ENCODE data around the gene CAPN6. TPM values are rescaled to one million over a fixed set of nuclear protein-coding genes. Genes with fewer than 3 reads are reported as not detected.

CAPN6 gene
- not detected for polyA plus RNA-seq

GRCh38 chrX:111270339-111270738 is at the start of gene CAPN6:
CAPN6 (minus strand) TSS chrX:111270483; CDS start chrX:111263936, 6,547 bp downstream.
- no peaks in the 10 kb centered on the region for H3K4me1 Mint-ChIP-seq
- no peak within 1 kb of the TSS for H3K4me3 Mint-ChIP-seq
- peaks cover 1 to 17% (median 4%) of the 10 kb centered on the region in 3 donors for H3K27me3 Mint-ChIP-seq (ENCODE audit: low read depth in 3 of 3)
- H3K27ac Mint-ChIP-seq, result no peak within 1 kb of the TSS
- no peaks in the 10 kb centered on the region for H3K36me3 Mint-ChIP-seq
- H3K9me3 Mint-ChIP-seq, result peaks cover 0 to 4% (median 0%) of the 10 kb centered on the region in 6 donors
- no peak for DNase-seq

GRCh38 chrX:111319451-111319850 is 49.2 kb upstream of the CAPN6 start:
- H3K9me3 Mint-ChIP-seq, result peaks cover 0 to 2% (median 0%) of the 10 kb centered on the region in 6 donors
- H3K4me1 Mint-ChIP-seq, result no peaks in the 10 kb centered on the region
- no peaks in the 10 kb centered on the region for H3K36me3 Mint-ChIP-seq

GRCh38 chrX:111318901-111319300 is 48.6 kb upstream of the CAPN6 start:
- peaks cover 0 to 2% (median under 1%) of the 10 kb centered on the region in 6 donors for H3K9me3 Mint-ChIP-seq
- H3K36me3 Mint-ChIP-seq, result no peaks in the 10 kb centered on the region
- H3K4me1 Mint-ChIP-seq, result no peaks in the 10 kb centered on the region
- H3K27me3 Mint-ChIP-seq (ENCODE audit: low read depth in 3 of 3), result peaks cover 0 to 3% (median 2%) of the 10 kb centered on the region in 3 donors
- no peak overlapping the region for H3K27ac Mint-ChIP-seq
- DNase-seq, result no peak
- H3K4me3 Mint-ChIP-seq, result no peak overlapping the region

More at GRCh38 chrX:111319451-111319850, 49.2 kb upstream of the CAPN6 start:
- Mint-ChIP-seq H3K27ac (no peak overlapping the region), H3K27me3 (ENCODE audit: low read depth in 3 of 3) (peaks cover 0 to 5% (median 2%) of the 10 kb centered on the region in 3 donors), H3K4me3 (no peak overlapping the region)
- DNase-seq, result no peak

- Mint-ChIP-seq H3K27ac (no peak overlapping the region), H3K27me3 (ENCODE audit: low read depth in 3 of 3) (peaks cover 0 to 10% (median 2%) of the 10 kb centered on the region in 3 donors), H3K9me3 (peaks cover 0 to 6% (median under 1%) of the 10 kb centered on the region in 6 donors), H3K4me3 (no peak overlapping the region), H3K4me1 (no peaks in the 10 kb centered on the region), H3K36me3 (no peaks in the 10 kb centered on the region)
- no peak for DNase-seq
Measured at GRCh38 chrX:111309083-111309482, 38.8 kb upstream of the CAPN6 start.

GRCh38 chrX:111308039-111308438 is 37.8 kb upstream of the CAPN6 start:
- peaks cover 0 to 10% (median 2%) of the 10 kb centered on the region in 3 donors for H3K27me3 Mint-ChIP-seq (ENCODE audit: low read depth in 3 of 3)
- peaks cover 0 to 4% (median under 1%) of the 10 kb centered on the region in 6 donors for H3K9me3 Mint-ChIP-seq
- no peaks in the 10 kb centered on the region for H3K4me1 Mint-ChIP-seq
- H3K36me3 Mint-ChIP-seq, result no peaks in the 10 kb centered on the region
- no peak overlapping the region for H3K4me3 Mint-ChIP-seq
- DNase-seq, result no peak
- H3K27ac Mint-ChIP-seq, result no peak overlapping the region

GRCh38 chrX:111302284-111302683 is 32.0 kb upstream of the CAPN6 start:
- DNase-seq, result no peak
- Mint-ChIP-seq H3K4me1 (no peaks in the 10 kb centered on the region), H3K36me3 (no peaks in the 10 kb centered on the region), H3K27me3 (ENCODE audit: low read depth in 3 of 3) (peaks cover 0 to 6% (median 0%) of the 10 kb centered on the region in 3 donors), H3K27ac (no peak overlapping the region), H3K4me3 (no peak overlapping the region), H3K9me3 (no peaks in the 10 kb centered on the region)

- Mint-ChIP-seq H3K36me3 (no peaks in the 10 kb centered on the region), H3K9me3 (peaks cover 0 to 2% (median 0%) of the 10 kb centered on the region in 6 donors), H3K4me3 (no peak overlapping the region), H3K27ac (no peak overlapping the region), H3K4me1 (no peaks in the 10 kb centered on the region), H3K27me3 (ENCODE audit: low read depth in 3 of 3) (peaks cover 0 to 3% (median 1%) of the 10 kb centered on the region in 3 donors)
- no peak for DNase-seq
Measured at GRCh38 chrX:111288841-111289240, 18.6 kb upstream of the CAPN6 start.

- Mint-ChIP-seq H3K27me3 (ENCODE audit: low read depth in 3 of 3) (peaks cover 0 to 2% (median 0%) of the 10 kb centered on the region in 3 donors), H3K4me3 (no peak overlapping the region), H3K4me1 (no peaks in the 10 kb centered on the region), H3K36me3 (no peaks in the 10 kb centered on the region), H3K27ac (no peak overlapping the region), H3K9me3 (peaks cover 0 to 2% (median 0%) of the 10 kb centered on the region in 6 donors)
- no peak for DNase-seq
Measured at GRCh38 chrX:111284631-111285293, 14.5 kb upstream of the CAPN6 start.

GRCh38 chrX:111283446-111283845 is 13.2 kb upstream of the CAPN6 start:
- Mint-ChIP-seq H3K4me1 (no peaks in the 10 kb centered on the region), H3K27me3 (ENCODE audit: low read depth in 3 of 3) (peaks cover 0 to 3% (median 1%) of the 10 kb centered on the region in 3 donors), H3K9me3 (peaks cover 0 to 2% (median 0%) of the 10 kb centered on the region in 6 donors), H3K36me3 (no peaks in the 10 kb centered on the region), H3K4me3 (no peak overlapping the region), H3K27ac (no peak overlapping the region)
- no peak for DNase-seq

GRCh38 chrX:111282991-111283390 is 12.7 kb upstream of the CAPN6 start:
- Mint-ChIP-seq H3K27ac (no peak overlapping the region), H3K36me3 (no peaks in the 10 kb centered on the region), H3K27me3 (ENCODE audit: low read depth in 3 of 3) (peaks cover 0 to 3% (median 1%) of the 10 kb centered on the region in 3 donors), H3K9me3 (peaks cover 0 to 2% (median 0%) of the 10 kb centered on the region in 6 donors), H3K4me3 (no peak overlapping the region), H3K4me1 (no peaks in the 10 kb centered on the region)
- DNase-seq, result no peak

- H3K4me3 Mint-ChIP-seq, result no peak overlapping the region
- H3K36me3 Mint-ChIP-seq, result no peaks in the 10 kb centered on the region
- peaks cover 0 to 3% (median 1%) of the 10 kb centered on the region in 3 donors for H3K27me3 Mint-ChIP-seq (ENCODE audit: low read depth in 3 of 3)
- DNase-seq, result no peak
- H3K27ac Mint-ChIP-seq, result no peak overlapping the region
- no peaks in the 10 kb centered on the region for H3K4me1 Mint-ChIP-seq
- H3K9me3 Mint-ChIP-seq, result no peaks in the 10 kb centered on the region
Measured at GRCh38 chrX:111282139-111282538, 11.9 kb upstream of the CAPN6 start.

- Mint-ChIP-seq H3K9me3 (no peaks in the 10 kb centered on the region), H3K4me1 (no peaks in the 10 kb centered on the region), H3K4me3 (no peak overlapping the region), H3K36me3 (no peaks in the 10 kb centered on the region), H3K27ac (no peak overlapping the region), H3K27me3 (ENCODE audit: low read depth in 3 of 3) (peaks cover 1 to 13% (median 4%) of the 10 kb centered on the region in 3 donors)
- DNase-seq, result no peak
Measured at GRCh38 chrX:111268506-111268905, 1.8 kb downstream of the CAPN6 start.

GRCh38 chrX:111265486-111265885 is 4.8 kb downstream of the CAPN6 start:
- Mint-ChIP-seq H3K9me3 (peaks cover 0 to 2% (median 0%) of the 10 kb centered on the region in 6 donors), H3K36me3 (no peaks in the 10 kb centered on the region)

GRCh38 chrX:111264385-111264784 is 5.9 kb downstream of the CAPN6 start:
- peaks cover 0 to 2% (median 0%) of the 10 kb centered on the region in 6 donors for H3K9me3 Mint-ChIP-seq
- H3K27ac Mint-ChIP-seq, result no peak overlapping the region
- peaks cover 1 to 9% (median 4%) of the 10 kb centered on the region in 3 donors for H3K27me3 Mint-ChIP-seq (ENCODE audit: low read depth in 3 of 3)
- no peak overlapping the region for H3K4me3 Mint-ChIP-seq
- no peak for DNase-seq
- H3K4me1 Mint-ChIP-seq, result no peaks in the 10 kb centered on the region
- no peaks in the 10 kb centered on the region for H3K36me3 Mint-ChIP-seq

More at GRCh38 chrX:111265486-111265885, 4.8 kb downstream of the CAPN6 start:
- H3K4me3 Mint-ChIP-seq, result no peak overlapping the region
- H3K4me1 Mint-ChIP-seq, result no peaks in the 10 kb centered on the region
- H3K27me3 Mint-ChIP-seq (ENCODE audit: low read depth in 3 of 3), result peaks cover 1 to 9% (median 4%) of the 10 kb centered on the region in 3 donors
- H3K27ac Mint-ChIP-seq, result no peak overlapping the region
- DNase-seq, result no peak
